ENCODE measurements around the gene RSRC2. TPM values are rescaled to one million over a fixed set of nuclear protein-coding genes. Genes with fewer than 3 reads are reported as not detected.

RSRC2 gene
- total RNA-seq, 1 experiment from 2014 or later: 93.1 TPM

GRCh38 chr12:122501489-122501989 is 25.2 kb downstream of the RSRC2 start:
- DNase-seq (ENCODE audit: low spot score) (no peak), ATAC-seq (no peak)
- no peak for TF ChIP-seq ATF6 (CRISPR knock-in tag; IDR thresholded peaks at IDR 0.05)
- no peak for TF ChIP-seq ZNF121 (CRISPR knock-in tag; IDR thresholded peaks at IDR 0.05)
- TF ChIP-seq NFYB (CRISPR knock-in tag; conservative IDR thresholded peaks at IDR 0.05; ENCODE audit: low read depth): no peak
- no peak for TF ChIP-seq STAT6 (CRISPR knock-in tag; conservative IDR thresholded peaks at IDR 0.05; ENCODE audit: low read depth)
- TF ChIP-seq ARID4B (CRISPR knock-in tag; IDR thresholded peaks at IDR 0.05; ENCODE audit: borderline replicate concordance): no peak
- TF ChIP-seq ZSCAN18 (CRISPR knock-in tag; IDR thresholded peaks at IDR 0.05): no peak
- TF ChIP-seq PRDM15 (CRISPR knock-in tag; IDR thresholded peaks at IDR 0.05): no peak
- peak overlapping the region; percentile 99 for H3K27ac Mint-ChIP-seq
- no peaks in the 10 kb centered on the region for H3K9me3 Mint-ChIP-seq
- no peaks in the 10 kb centered on the region for H3K27me3 Mint-ChIP-seq (ENCODE audit: low read depth)
- peak overlapping the region; percentile 88 for H3K4me3 Mint-ChIP-seq
- peaks cover 29% of the 10 kb centered on the region for H3K36me3 Mint-ChIP-seq
- ChIA-PET CTCF (interaction anchor here (1.1 to 2.1 kb wide), 3 partner anchors 30 to 195 kb away, joined by 3 to 18 read pairs (median 9); no protein-coding TSS in a partner anchor), POLR2A (interaction anchor here (0.7 to 2.4 kb wide), 11 partner anchors 9 to 864 kb away, joined by 3 to 46 read pairs (median 6); partner anchors contain the start of genes DIABLO, KNTC1, MPHOSPH9 and RSRC2)
- peaks cover 20% of the 10 kb centered on the region for H3K4me1 Mint-ChIP-seq
